Uterus (tissue), 2 donors: ENCODE results near the gene LTF.

Experiments
- CTCF ChIP-seq, 4 experiments: fragments of 200-600 bp in 2 of 4; fragments of 450-650 bp in 2 of 4; sonication (generic) in 2 of 4; IDR thresholded peaks; one replicate each; pipeline ENCODE4 v1.5.1; 2016 to 2019; ENCODE audit warnings: antibody characterized with exemption in 4 of 4, mild to moderate bottlenecking in 2 of 4, moderate library complexity in 1 of 4
- POLR2A ChIP-seq, 2 donors: fragments of 450-650 bp; IDR thresholded peaks; one replicate each; pipeline ENCODE4 v1.6.1; 2016; ENCODE audit warnings: antibody characterized with exemption in 2 of 2, mild to moderate bottlenecking in 1 of 2, moderate library complexity in 1 of 2

DNA sequence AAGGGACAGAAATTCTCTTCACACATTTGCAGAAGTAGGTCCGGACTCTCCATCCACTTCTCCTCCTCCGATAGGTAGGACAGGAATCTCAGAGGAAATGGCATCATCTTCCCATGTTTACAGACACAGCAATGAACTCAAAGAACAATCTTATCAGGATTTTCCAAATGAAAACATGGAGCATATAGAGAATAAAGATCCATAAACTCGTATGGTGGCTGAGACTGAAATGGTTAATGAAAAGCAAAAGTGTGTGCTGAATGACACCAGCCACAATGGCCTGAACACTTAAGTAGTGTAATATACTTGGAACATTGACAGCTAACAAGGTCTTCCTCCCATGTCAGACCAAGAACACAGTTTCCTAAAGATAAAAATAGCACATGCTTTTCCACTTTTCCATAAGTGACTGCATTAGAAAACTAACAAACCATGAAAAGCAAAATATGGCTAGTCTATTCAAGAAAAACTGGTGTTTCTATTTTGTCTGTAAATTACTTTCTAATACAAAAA, 51.9 kb downstream of the LTF start:
- no peak for TF ChIP-seq CTCF (IDR thresholded peaks at IDR 0.05)
- no peak for TF ChIP-seq POLR2A (IDR thresholded peaks at IDR 0.05)
